Fibroblast of the conjunctiva (primary cell): ENCODE measurements around the gene ZNF782.
A peak's percentile ranks its signal among the peaks of the same experiment; 100 is the strongest.
"Not testable (repeated sequence)": the region's sequence is repeated elsewhere in the genome, so short reads cannot be mapped to it uniquely, and the experiment has no call there.

ENCODE experiments used
- DNase-seq: peaks from one replicate; pipeline ENCODE4 v3.0.0-alpha.2; 2010; ENCODE audit warnings: low read depth

ZNF782 gene

GRCh38 chr9:96853781-96854650, at the start of gene ZNF782:
TSS of gene ZNF782 (minus strand) at chr9:96854514. CDS start at chr9:96851961, 2,553 bp downstream.
- peak; percentile 90 for DNase-seq

GRCh38 chr9:96900010-96900409, 45.7 kb upstream of the ZNF782 start:
- DNase-seq: not testable (repeated sequence)

- DNase-seq: no peak
Observed at GRCh38 chr9:96892131-96892530, 37.8 kb upstream of the ZNF782 start.

GRCh38 chr9:96888591-96888990, 34.3 kb upstream of the ZNF782 start:
- DNase-seq: no peak

GRCh38 chr9:96885424-96885823, 31.1 kb upstream of the ZNF782 start:
- no peak for DNase-seq

- peak; percentile 5 for DNase-seq
Observed at GRCh38 chr9:96884443-96884842, 30.1 kb upstream of the ZNF782 start.

- DNase-seq: no peak
Observed at GRCh38 chr9:96883922-96884321, 29.6 kb upstream of the ZNF782 start.

- DNase-seq: no peak
Observed at GRCh38 chr9:96877269-96877668, 23.0 kb upstream of the ZNF782 start.

- peak; percentile 70 for DNase-seq
Observed at GRCh38 chr9:96875461-96876142, 21.3 kb upstream of the ZNF782 start.

GRCh38 chr9:96874947-96875460, 20.7 kb upstream of the ZNF782 start:
- DNase-seq: peak; percentile 9

- no peak for DNase-seq
Observed at GRCh38 chr9:96874201-96874785, 20.0 kb upstream of the ZNF782 start.

- no peak for DNase-seq
Observed at GRCh38 chr9:96871176-96871575, 16.9 kb upstream of the ZNF782 start.

- no peak for DNase-seq
Observed at GRCh38 chr9:96868709-96869108, 14.4 kb upstream of the ZNF782 start.

- no peak for DNase-seq
Observed at GRCh38 chr9:96867079-96867804, 12.9 kb upstream of the ZNF782 start.

GRCh38 chr9:96865240-96865639, 10.9 kb upstream of the ZNF782 start:
- not testable (repeated sequence) for DNase-seq

- DNase-seq: peak; percentile 9
Observed at GRCh38 chr9:96859461-96860198, 5.3 kb upstream of the ZNF782 start.

GRCh38 chr9:96858670-96859069, 4.4 kb upstream of the ZNF782 start:
- DNase-seq: no peak

- DNase-seq: no peak
Observed at GRCh38 chr9:96858018-96858573, 3.8 kb upstream of the ZNF782 start.

- peak; percentile 51 for DNase-seq
Observed at GRCh38 chr9:96856363-96857286, 2.3 kb upstream of the ZNF782 start.
